K562 (cell line): Measurements from ENCODE around the gene MRPL11. TPM values are rescaled to one million over a fixed set of nuclear protein-coding genes. Genes with fewer than 3 reads are reported as not detected.

Experiments
- ATAC-seq: fragments of 200-7000 bp; cut with Tn5 transposase; 3 replicates; pipeline ENCODE4 v1.9.1; 2020; ENCODE audit warnings: moderate library complexity
- BruUV-seq: library from RNA; stranded (reverse); fragments of 400-500 nt; replicated peaks from 2 replicates; lab custom pipeline; 2021; lab: Mats Ljungman, UMichigan
- CTCF ChIA-PET: fragments of 300-600 bp; formaldehyde crosslinking; extraction: SDS; loops from one replicate; lab custom pipeline; 2021; ENCODE audit warnings: low intra/inter-chr PET ratio; lab: Yijun Ruan, JAX
- POLR2A ChIA-PET: fragments of 300-600, 350-650 bp; sonication (Branson Sonifier 250); formaldehyde crosslinking; extraction: SDS; loops from one replicate; lab custom pipeline; 2021; ENCODE audit warnings: antibody characterized with exemption, inconsistent platforms; lab: Yijun Ruan, JAX
- DNase-seq, 4 experiments: peaks; one replicate each; pipeline versions ENCODE4 v3.0.0 to v3.0.0-alpha.2; 2011 to 2018; ENCODE audit warnings: low spot score in 3 of 4, mixed read lengths in 3 of 4; ENCODE audit errors: extremely low read depth in 1 of 4
- FAIRE-seq: peaks from 2 replicates; lab custom pipeline; 2011; peaks lifted over from hg19 to GRCh38; lab: Jason Lieb, UNC
- H2AFZ ChIP-seq: 2 replicates; pipeline ENCODE4 v1.6.0; 2011; ENCODE audit warnings: low read depth, low read length, control low read depth, inconsistent platforms
- H3K27ac ChIP-seq: fragments of 200-600 bp; 3 replicates; pipeline ENCODE4 v1.8.0; 2011; ENCODE audit warnings: low read depth, mild to moderate bottlenecking, control low read depth, inconsistent platforms, low read length, moderate library complexity, mixed read lengths; ENCODE audit errors: extremely low read depth
- H3K27me3 ChIP-seq, 2 experiments: fragments of 300-600 bp in 1 of 2; 2 replicates in 1 of 2; 3 replicates in 1 of 2; pipeline versions ENCODE4 v1.6.0 to v1.8.0; 2011; ENCODE audit warnings: inconsistent platforms in 2 of 2, low read length in 2 of 2, mild to moderate bottlenecking in 1 of 2, mixed read lengths in 1 of 2, moderate library complexity in 1 of 2; ENCODE audit not compliant: control insufficient read depth in 2 of 2, insufficient read depth in 2 of 2
- H3K36me3 ChIP-seq: fragments of 300-600 bp; 3 replicates; pipeline ENCODE4 v1.8.0; 2011; ENCODE audit warnings: mild to moderate bottlenecking, low read length, inconsistent platforms; ENCODE audit not compliant: control insufficient read depth, insufficient read depth
- H3K4me1 ChIP-seq, 2 experiments: fragments of 200-600 bp in 1 of 2; replicated peaks in 1 of 2; 2 replicates in 1 of 2; 3 replicates in 1 of 2; pipeline versions ENCODE4 v1.5.1 to v1.8.0; 2011; ENCODE audit warnings: inconsistent platforms in 2 of 2, low read length in 2 of 2, mild to moderate bottlenecking in 1 of 2, mixed read lengths in 1 of 2, moderate library complexity in 1 of 2; ENCODE audit not compliant: control insufficient read depth in 2 of 2, insufficient read depth in 2 of 2
- H3K4me2 ChIP-seq: 2 replicates; pipeline ENCODE4 v1.6.1; 2011; ENCODE audit warnings: low read length, control low read depth, inconsistent platforms, mixed read lengths; ENCODE audit not compliant: insufficient read depth
- H3K4me3 ChIP-seq: fragments of 200-600 bp; sonication (generic), shearing (Covaris generic); 2 replicates; pipeline ENCODE4 v1.5.1; 2016; ENCODE audit warnings: control low read depth, inconsistent platforms
- H3K79me2 ChIP-seq: fragments of 200-600 bp; 3 replicates; pipeline ENCODE4 v1.8.0; 2011; ENCODE audit warnings: low read length, inconsistent platforms; ENCODE audit not compliant: control insufficient read depth, insufficient read depth
- H3K9ac ChIP-seq, 2 experiments: 2 replicates each; pipeline versions ENCODE4 v1.6.0 to v1.6.1; 2011; ENCODE audit warnings: low read depth in 2 of 2, low read length in 2 of 2, control low read depth in 1 of 2, inconsistent platforms in 1 of 2, mild to moderate bottlenecking in 1 of 2, mixed read lengths in 1 of 2; ENCODE audit not compliant: insufficient read depth in 1 of 2
- H3K9me1 ChIP-seq: one replicate; pipeline ENCODE4 v1.6.0; 2011; ENCODE audit warnings: inconsistent platforms, mild to moderate bottlenecking, low read length, moderate library complexity; ENCODE audit not compliant: control insufficient read depth, insufficient read depth
- H3K9me3 ChIP-seq: replicated peaks from 2 replicates; pipeline ENCODE4 v1.5.1; 2011; ENCODE audit warnings: low read depth, low read length, inconsistent platforms; ENCODE audit not compliant: control insufficient read depth, insufficient read depth
- H4K20me1 ChIP-seq: replicated peaks from 2 replicates; pipeline ENCODE4 v1.6.1; 2011; ENCODE audit warnings: low read length, inconsistent platforms, mixed read lengths; ENCODE audit not compliant: control insufficient read depth, insufficient read depth
- BDP1 ChIP-seq: IDR thresholded peaks from 3 replicates; pipeline ENCODE4 v1.6.1; 2011; ENCODE audit not compliant: insufficient read length, insufficient read depth
- C11orf30 ChIP-seq: fragments of 450-650 bp; IDR thresholded peaks from 2 replicates; pipeline ENCODE4 v1.6.1; 2016; ENCODE audit warnings: low read depth, mild to moderate bottlenecking
- ESRRA ChIP-seq: fragments of 450-650 bp; IDR thresholded peaks from 2 replicates; pipeline ENCODE4 v1.6.1; 2014; ENCODE audit warnings: low read depth, mild to moderate bottlenecking, moderate library complexity, borderline replicate concordance
- ETV6 ChIP-seq, 3 experiments: fragments of 150-350 bp in 1 of 3; sonication (generic) in 1 of 3; formaldehyde crosslinking in 1 of 3; IDR thresholded peaks; 2 replicates each; pipeline versions ENCODE4 v1.6.1 to v1.8.0; 2014 to 2022; ENCODE audit warnings: borderline replicate concordance in 2 of 3, low read depth in 2 of 3, antibody characterized with exemption in 1 of 3, low read length in 1 of 3, mild to moderate bottlenecking in 1 of 3, missing genetic modification reagents in 1 of 3
- JUND ChIP-seq, 2 experiments: IDR thresholded peaks; 2 replicates in 1 of 2; 3 replicates in 1 of 2; pipeline ENCODE4 v1.6.1; 2011; ENCODE audit warnings: borderline replicate concordance in 2 of 2, low read depth in 2 of 2, low read length in 2 of 2, improper control_type of control experiment in 1 of 2, missing biosample characterization in 1 of 2, missing genetic modification characterization in 1 of 2, missing genetic modification reagents in 1 of 2
- KDM5B ChIP-seq: fragments of 200-600 bp; sonication (generic); IDR thresholded peaks from 2 replicates; pipeline ENCODE4 v1.6.1; 2012; ENCODE audit warnings: low read depth, mild to moderate bottlenecking, moderate library complexity, low read length, control low read depth, inconsistent platforms; ENCODE audit not compliant: insufficient replicate concordance
- MAFF ChIP-seq: IDR thresholded peaks from 2 replicates; pipeline ENCODE4 v1.6.1; 2012; ENCODE audit warnings: low read length, improper control_type of control experiment
- MAFG ChIP-seq: fragments of 450-650 bp; conservative IDR thresholded peaks from 2 replicates; pipeline ENCODE4 v1.6.1; 2016; ENCODE audit warnings: missing genetic modification characterization, missing compliant biosample characterization
- MAFK ChIP-seq: IDR thresholded peaks from 2 replicates; pipeline ENCODE4 v1.6.1; 2011; ENCODE audit warnings: low read length, improper control_type of control experiment
- NFE2L1 ChIP-seq: fragments of 450-650 bp; IDR thresholded peaks from 2 replicates; pipeline ENCODE4 v1.6.1; 2016; ENCODE audit warnings: missing genetic modification characterization, low read depth, mild to moderate bottlenecking, missing compliant biosample characterization, moderate library complexity, borderline replicate concordance
- RFX5 ChIP-seq: IDR thresholded peaks from 2 replicates; pipeline ENCODE4 v1.6.1; 2011; ENCODE audit warnings: low read depth, mild to moderate bottlenecking, improper control_type of control experiment, low read length
- STAT5B ChIP-seq: fragments of 250-450 bp; sonication (Bioruptor Pico); IDR thresholded peaks from 2 replicates; pipeline ENCODE4 v1.8.0; 2021; ENCODE audit warnings: mild to moderate bottlenecking, inconsistent platforms
- ZNF217 ChIP-seq: sonication (generic); formaldehyde crosslinking; IDR thresholded peaks from 2 replicates; pipeline ENCODE4 v1.8.0; 2022; ENCODE audit warnings: mild to moderate bottlenecking, missing genetic modification reagents
- ZNF316 ChIP-seq: fragments of 450-650 bp; IDR thresholded peaks from 2 replicates; pipeline ENCODE4 v1.6.1; 2016
- ZNF785 ChIP-seq: fragments of 250-450 bp; sonication (Bioruptor Pico); IDR thresholded peaks from 2 replicates; pipeline ENCODE4 v1.4.0; 2020; ENCODE audit warnings: mild to moderate bottlenecking
- WGBS: fragments of 100-300 bp; shearing (Covaris generic); methylation state at CpG from one replicate; pipeline ENCODE4 v1.1.6; 2016; ENCODE audit warnings: low coverage, mixed read lengths; ENCODE audit not compliant: insufficient coverage; ENCODE audit errors: missing lambda C conversion rate; 5-methylcytosine and 5-hydroxymethylcytosine counted together
- in situ Hi-C: fragments of 300-500 bp; cut with MboI; formaldehyde crosslinking; loops from 4 replicates; pipeline ENCODE4 v1.15.0; 2018; ENCODE audit warnings: inconsistent platforms, mixed read lengths
- intact Hi-C: fragments of 100-400 bp; cut with micrococcal nuclease; formaldehyde crosslinking; loops from 2 replicates; pipeline ENCODE4 v1.14.2; 2022
- polyA plus RNA-seq, 8 experiments: library from polyadenylated mRNA; depleted of rRNA in 4 of 8; stranded (reverse) in 5 of 8; unstranded in 3 of 8; fragments of >200 nt; fragmentation: Nextera tagmentation in 2 of 8; fragmentation: Illumina TruSeq in 1 of 8; extraction: Ambion mirVana in 2 of 8; extraction: Trizol in 1 of 8; gene quantifications; 2 replicates each; pipeline versions ENCODE4 v1.2.1 to v1.2.3, GENCODE V29; 2011 to 2014; ENCODE audit warnings: inconsistent platforms in 1 of 8, missing spikeins in 1 of 8
- total RNA-seq, 7 experiments: library from RNA; depleted of rRNA in 6 of 7; stranded (reverse); fragments of >200 nt in 6 of 7; fragmentation: Illumina TruSeq in 2 of 7; extraction: Trizol in 2 of 7; gene quantifications; 2 replicates each; pipeline versions ENCODE4 v1.2.1 to v1.2.3, GENCODE V29; 2011 to 2021; ENCODE audit warnings: low replicate concordance in 1 of 7
- TF ChIP-seq, protein P1 (sequence below): fragments of 200-800 bp; sonication (Bioruptor generic); IDR thresholded peaks from 2 replicates; pipeline ENCODE4 v1.6.1; 2017; ENCODE audit warnings: missing genetic modification characterization, missing compliant biosample characterization

Gene MRPL11
- total and polyA plus RNA-seq, 9 of the 15 experiments (the other 6 are each of a cell fraction or from before 2014, with no cell fraction given) = 33.0 to 173 (median 91.9) TPM

DNA sequence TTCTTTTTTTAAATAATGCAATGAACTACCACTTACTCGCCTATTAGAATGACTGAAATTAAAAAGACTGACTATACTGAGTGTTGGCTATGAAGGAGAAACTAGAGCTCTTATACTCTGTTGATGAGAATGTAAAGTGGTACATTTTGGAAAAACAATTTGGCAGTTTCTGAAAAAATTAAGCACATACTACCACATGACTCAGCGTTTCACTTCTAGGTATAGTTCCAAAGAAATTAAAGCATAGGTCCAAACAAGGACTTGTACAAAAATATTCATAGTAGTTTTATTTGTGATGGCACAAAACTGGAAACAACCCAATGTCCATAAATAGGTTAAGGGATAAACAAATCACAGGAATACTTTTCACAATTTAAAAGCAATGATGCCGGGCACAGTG is 44.7 kb downstream of the MRPL11 start:
- WGBS = 16% methylated on average over 3 of the region's 3 CpGs
- CTCF ChIA-PET = no interaction called here

DNA sequence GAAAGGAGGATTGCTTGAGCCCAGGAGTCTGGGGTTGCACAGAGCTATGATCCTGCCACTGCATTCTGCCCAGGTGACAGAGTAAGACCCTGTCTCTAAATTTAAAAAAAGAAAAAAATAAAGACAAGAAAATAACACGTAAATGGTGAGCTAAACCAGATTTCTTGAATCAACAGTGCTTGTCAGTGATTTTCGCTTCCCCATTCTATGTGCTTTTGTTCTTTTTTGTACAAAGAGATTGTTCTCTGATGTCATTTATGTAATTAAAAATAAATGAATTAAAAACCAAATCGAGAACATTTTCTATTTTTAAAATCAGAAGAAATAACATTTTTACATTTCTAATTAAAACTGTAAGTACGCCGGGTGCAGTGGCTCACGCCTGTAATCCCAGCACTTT is 47.3 kb downstream of the MRPL11 start:
- FAIRE-seq = no peak
- POLR2A ChIA-PET = no interaction called here
- no peaks in the 10 kb centered on the region for H3K9me1 ChIP-seq
- TF ChIP-seq, protein P1, sequence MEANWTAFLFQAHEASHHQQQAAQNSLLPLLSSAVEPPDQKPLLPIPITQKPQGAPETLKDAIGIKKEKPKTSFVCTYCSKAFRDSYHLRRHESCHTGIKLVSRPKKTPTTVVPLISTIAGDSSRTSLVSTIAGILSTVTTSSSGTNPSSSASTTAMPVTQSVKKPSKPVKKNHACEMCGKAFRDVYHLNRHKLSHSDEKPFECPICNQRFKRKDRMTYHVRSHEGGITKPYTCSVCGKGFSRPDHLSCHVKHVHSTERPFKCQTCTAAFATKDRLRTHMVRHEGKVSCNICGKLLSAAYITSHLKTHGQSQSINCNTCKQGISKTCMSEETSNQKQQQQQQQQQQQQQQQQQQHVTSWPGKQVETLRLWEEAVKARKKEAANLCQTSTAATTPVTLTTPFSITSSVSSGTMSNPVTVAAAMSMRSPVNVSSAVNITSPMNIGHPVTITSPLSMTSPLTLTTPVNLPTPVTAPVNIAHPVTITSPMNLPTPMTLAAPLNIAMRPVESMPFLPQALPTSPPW (CRISPR knock-in tag) = no peak
- no peak for TF ChIP-seq STAT5B (CRISPR knock-in tag)
- no peak for TF ChIP-seq ZNF217 (CRISPR knock-in tag)
- no peak for TF ChIP-seq MAFG (tag)
- TF ChIP-seq BDP1 = no peak
- no peak for TF ChIP-seq KDM5B
- TF ChIP-seq ESRRA = no peak
- TF ChIP-seq RFX5 = no peak
- TF ChIP-seq ZNF785 (CRISPR knock-in tag) = no peak
- no peak for TF ChIP-seq JUND (IDR thresholded peaks at IDR 0.05; ENCODE audit: borderline replicate concordance, low read depth, low read length)
- TF ChIP-seq JUND (tag; IDR thresholded peaks at IDR 0.05; ENCODE audit: borderline replicate concordance, low read depth, low read length) = no peak

More for the DNA sequence above, 44.7 kb downstream of the MRPL11 start:
- no peaks in the 10 kb centered on the region for H3K9me1 ChIP-seq
- H3K4me1 ChIP-seq = no peaks in the 10 kb centered on the region; a peak in 2 of 5 replicates
- no peak overlapping the region for H2AFZ ChIP-seq
- TF ChIP-seq KDM5B = no peak
- peak; percentile 52; the same call in 1 of the 2 replicates for TF ChIP-seq MAFF
- no peak for TF ChIP-seq ETV6 (IDR thresholded peaks at IDR 0.05; ENCODE audit: borderline replicate concordance in 1 of 2, low read depth in 2 of 2, low read length in 1 of 2)
- no peak for TF ChIP-seq ETV6 (CRISPR knock-in tag; IDR thresholded peaks at IDR 0.05; ENCODE audit: borderline replicate concordance)
- peak; percentile 70 for TF ChIP-seq C11orf30
- TF ChIP-seq NFE2L1 (tag) = peak; percentile 30; the same call in 1 of the 2 replicates
- TF ChIP-seq MAFG (tag) = peak; percentile 63
- TF ChIP-seq MAFK = peak; percentile 23; the same call in 1 of the 2 replicates
- TF ChIP-seq ZNF316 = peak; percentile 84
- BruUV-seq = no TSS peak
- no peak overlapping the region for H3K27ac ChIP-seq
- no peak overlapping the region for H3K4me3 ChIP-seq
- DNase-seq (no peak), ATAC-seq (no peak), FAIRE-seq (no peak)
- no peaks in the 10 kb centered on the region for H3K79me2 ChIP-seq
- in situ Hi-C loops = no loop called here
- no peaks in the 10 kb centered on the region for H3K36me3 ChIP-seq
- no peaks in the 10 kb centered on the region for H4K20me1 ChIP-seq
- POLR2A ChIA-PET = interaction anchor here (1.2 kb wide), 1 partner anchor 19 kb away, joined by 3 read pairs; no protein-coding TSS in a partner anchor
- no peak overlapping the region for H3K9ac ChIP-seq
- intact Hi-C loops = no loop called here
- H3K4me2 ChIP-seq = no peak overlapping the region
- H3K9me3 ChIP-seq = no peaks in the 10 kb centered on the region
- H3K27me3 ChIP-seq = peaks cover 14 to 19% of the 10 kb centered on the region in 2 experiments; a peak in 4 of 5 replicates

More for the DNA sequence above, 47.3 kb downstream of the MRPL11 start:
- H3K9me3 ChIP-seq = no peaks in the 10 kb centered on the region
- no peak overlapping the region for H3K9ac ChIP-seq
- DNase-seq (no peak), ATAC-seq (no peak)
- no peaks in the 10 kb centered on the region for H4K20me1 ChIP-seq
- H3K79me2 ChIP-seq = no peaks in the 10 kb centered on the region
- intact Hi-C loops = no loop called here
- no peak overlapping the region for H3K4me3 ChIP-seq
- CTCF ChIA-PET = interaction anchor here (1.2 kb wide), 1 partner anchor 17 kb away, joined by 5 read pairs; no protein-coding TSS in a partner anchor
- no TSS peak for BruUV-seq
- peaks cover 7 to 11% of the 10 kb centered on the region in 2 experiments; a peak in 3 of 5 replicates for H3K27me3 ChIP-seq
- in situ Hi-C loops = no loop called here
- H3K27ac ChIP-seq = no peak overlapping the region
- no peak overlapping the region for H2AFZ ChIP-seq
- H3K4me1 ChIP-seq = no peaks in the 10 kb centered on the region; a peak in 2 of 5 replicates
- no peak overlapping the region for H3K4me2 ChIP-seq
- WGBS = 8% methylated on average over 6 of the region's 6 CpGs
- H3K36me3 ChIP-seq = no peaks in the 10 kb centered on the region
